Transverse colon (tissue), 4 donors: ENCODE measurements around the gene C19orf44. TPM values are rescaled to one million over a fixed set of nuclear protein-coding genes. Genes with fewer than 3 reads are reported as not detected.
A peak's percentile ranks its signal among the peaks of the same experiment; 100 is the strongest.
"Not testable (repeated sequence)": the region's sequence is repeated elsewhere in the genome, so short reads cannot be mapped to it uniquely, and the experiment has no call there.

Experiments
- DNase-seq: peaks from one replicate; pipeline ENCODE4 v3.0.0-alpha.2; 2019
- H3K27ac ChIP-seq, 4 donors: fragments of 200-600 bp; sonication (generic); 2 replicates each; pipeline ENCODE4 v1.5.1; 2016 to 2018; ENCODE audit warnings: inconsistent platforms in 4 of 4
- H3K27me3 ChIP-seq: fragments of 200-600 bp; sonication (generic); 2 replicates; pipeline ENCODE4 v1.5.1; 2017; ENCODE audit warnings: inconsistent platforms
- H3K36me3 ChIP-seq, 4 donors: fragments of 200-600 bp; sonication (generic); 2 replicates each; pipeline ENCODE4 v1.5.1; 2017 to 2019; ENCODE audit warnings: inconsistent platforms in 4 of 4
- H3K4me1 ChIP-seq, 4 donors: fragments of 200-600 bp; sonication (generic); 2 replicates each; pipeline ENCODE4 v1.5.1; 2017 to 2020; ENCODE audit warnings: inconsistent platforms in 4 of 4
- H3K4me3 ChIP-seq, 4 donors: fragments of 200-600 bp; sonication (generic); 1 replicate in 1 of 4; 2 replicates in 3 of 4; pipeline versions ENCODE4 v1.5.1 to v1.6.1; 2017 to 2019; ENCODE audit warnings: inconsistent platforms in 4 of 4
- H3K9me3 ChIP-seq, 2 donors: fragments of 200-600 bp; sonication (generic); 2 replicates each; pipeline ENCODE4 v1.5.1; 2017 to 2019; ENCODE audit warnings: inconsistent platforms in 2 of 2
- CTCF ChIP-seq, 5 experiments: fragments of 200-600 bp in 3 of 5; fragments of 450-650 bp in 2 of 5; sonication (generic) in 3 of 5; IDR thresholded peaks; 1 replicate in 2 of 5; 2 replicates in 3 of 5; pipeline ENCODE4 v1.5.1; 2016 to 2017; ENCODE audit warnings: antibody characterized with exemption in 5 of 5, inconsistent platforms in 3 of 5, mild to moderate bottlenecking in 2 of 5, moderate library complexity in 1 of 5
- EP300 ChIP-seq: sonication (generic); formaldehyde crosslinking; IDR thresholded peaks from one replicate; pipeline ENCODE4 v1.6.1; 2017; ENCODE audit warnings: antibody characterized with exemption, low read depth
- POLR2A ChIP-seq: fragments of 450-650 bp; IDR thresholded peaks from one replicate; pipeline ENCODE4 v1.6.1; 2016; ENCODE audit warnings: antibody characterized with exemption, mild to moderate bottlenecking, moderate library complexity
- POLR2AphosphoS5 ChIP-seq, 3 donors: sonication (generic); formaldehyde crosslinking; IDR thresholded peaks; one replicate each; pipeline ENCODE4 v1.6.1; 2016; ENCODE audit warnings: antibody characterized with exemption in 3 of 3
- WGBS, 2 donors: methylation state at CpG; one replicate each; pipeline ENCODE4 v1.1.5; 2018; ENCODE audit warnings: low coverage in 1 of 2; 5-methylcytosine and 5-hydroxymethylcytosine counted together
- in situ Hi-C, 4 donors: fragments of 200-750 bp; cut with MboI; loops; one replicate each; pipeline versions ENCODE4 v1.15.0 to v1.15.1; 2017; ENCODE audit warnings: low sequenced_read_pairs in 3 of 4, low pct_ligation_motif_present in 1 of 4, low pct_unique_long_range_greater_than_20kb in 1 of 4
- intact Hi-C: fragments of 100-400 bp; cut with DNase I; formaldehyde crosslinking; loops from one replicate; pipeline ENCODE4 v1.15.1; 2023; ENCODE audit warnings: low total_unique reads
- total RNA-seq, 4 donors: library from RNA; depleted of rRNA; stranded (reverse); fragments of >200 nt; gene quantifications; one replicate each; pipeline ENCODE4 v1.1.0, GENCODE V29; 2016

Gene C19orf44
- total RNA-seq, 4 donors from 2014 or later = 0.20 to 6.7 (median 1.6) TPM

GRCh38 chr19:16470541-16470910 lies 25.7 kb upstream of the C19orf44 start:
- WGBS, 2 donors = 7 to 35% methylated on average over 2 to 7 of the region's 7 CpGs
- no peak for TF ChIP-seq POLR2A
- TF ChIP-seq CTCF (IDR thresholded peaks at IDR 0.05) = no peak
- TF ChIP-seq POLR2AphosphoS5 (IDR thresholded peaks at IDR 0.05) = no peak
- TF ChIP-seq EP300 = no peak
- Histone ChIP-seq H3K4me1 (peaks cover 21 to 30% (median 23%) of the 10 kb centered on the region in 4 donors), H3K27me3 (no peaks in the 10 kb centered on the region), H3K4me3 (peak overlapping the region in 3 of 4 donors; percentile 90 to 100 (median 96)), H3K9me3 (no peaks in the 10 kb centered on the region), H3K27ac (peak overlapping the region; percentile 88 to 93 (median 89)), H3K36me3 (no peaks in the 10 kb centered on the region)
- DNase-seq = no peak
- in situ Hi-C loops = no loop called here
- intact Hi-C loops = no loop called here

GRCh38 chr19:16470911-16471811 lies 25.0 kb upstream of the C19orf44 start:
- Histone ChIP-seq H3K4me3 (peak overlapping the region; percentile 66 to 100 (median 93)), H3K27ac (peak overlapping the region; percentile 88 to 93 (median 89)), H3K4me1 (peaks cover 21 to 30% (median 23%) of the 10 kb centered on the region in 4 donors), H3K36me3 (no peaks in the 10 kb centered on the region), H3K9me3 (no peaks in the 10 kb centered on the region), H3K27me3 (no peaks in the 10 kb centered on the region)
- in situ Hi-C loops = no loop called here
- TF ChIP-seq POLR2A = no peak
- TF ChIP-seq POLR2AphosphoS5 (IDR thresholded peaks at IDR 0.05) = peak in 1 of 3 donors; percentile 4
- no peak for TF ChIP-seq CTCF (IDR thresholded peaks at IDR 0.05)
- no peak for TF ChIP-seq EP300
- WGBS, 2 donors = 0 to 1% methylated on average over 1 to 41 of the region's 67 CpGs
- peak; percentile 26 for DNase-seq
- intact Hi-C loops = no loop called here

- H3K9me3 ChIP-seq, intact Hi-C loops, DNase-seq, in situ Hi-C loops, H3K36me3 ChIP-seq, H3K27me3 ChIP-seq: not testable (repeated sequence)
- Histone ChIP-seq H3K27ac (peak overlapping the region; percentile 88 to 93 (median 89)), H3K4me3 (peak overlapping the region; percentile 55 to 100 (median 93)), H3K4me1 (peaks cover 21 to 30% (median 23%) of the 10 kb centered on the region in 4 donors)
- WGBS, 2 donors = 46% methylated on average over 2 of the region's 2 CpGs; no CpG with 5 or more reads in 1 of the 2 donors
Measured at GRCh38 chr19:16472559-16472899, 23.7 kb upstream of the C19orf44 start.

GRCh38 chr19:16472992-16473391 lies 23.2 kb upstream of the C19orf44 start:
- Histone ChIP-seq H3K9me3 (no peaks in the 10 kb centered on the region), H3K36me3 (no peaks in the 10 kb centered on the region), H3K27me3 (no peaks in the 10 kb centered on the region), H3K27ac (no peak overlapping the region), H3K4me3 (no peak overlapping the region), H3K4me1 (peaks cover 21 to 30% (median 23%) of the 10 kb centered on the region in 4 donors)
- intact Hi-C loops = no loop called here
- TF ChIP-seq EP300 = no peak
- no peak for TF ChIP-seq POLR2A
- no peak for TF ChIP-seq CTCF (IDR thresholded peaks at IDR 0.05)
- TF ChIP-seq POLR2AphosphoS5 (IDR thresholded peaks at IDR 0.05) = no peak
- in situ Hi-C loops = no loop called here
- DNase-seq = no peak
- 100% methylated on average over 1 to 2 of the region's 2 CpGs for WGBS, 2 donors
